ENCODE data around the gene COP1. TPM values are rescaled to one million over a fixed set of nuclear protein-coding genes. Genes with fewer than 3 reads are reported as not detected.

The COP1 gene
- total RNA-seq, 1 experiment from 2014 or later = 35.8 TPM

GRCh38 chr1:176187001-176187400, 20.1 kb downstream of the COP1 start:
- Histone ChIP-seq H3K4me1 (ENCODE audit: insufficient read depth, low read length, poor library complexity, severe bottlenecking) (no peaks in the 10 kb centered on the region), H3K27me3 (replicated peaks; ENCODE audit: insufficient read depth, low read depth, low read length, poor library complexity) (no peaks in the 10 kb centered on the region), H3K27ac (ENCODE audit: low read depth, low read length, poor library complexity, severe bottlenecking) (no peak overlapping the region), H3K4me3 (ENCODE audit: low read depth, low read length, poor library complexity, severe bottlenecking) (no peak overlapping the region), H3K9me3 (ENCODE audit: low read depth, low read length, poor library complexity, severe bottlenecking) (peaks cover 11% of the 10 kb centered on the region), H3K36me3 (ENCODE audit: insufficient read depth, low read length, poor library complexity, severe bottlenecking) (no peaks in the 10 kb centered on the region)
- no peak for TF ChIP-seq EZH2 (IDR thresholded peaks at IDR 0.05; ENCODE audit: borderline replicate concordance, low read depth, low read length, poor library complexity, severe bottlenecking)
- no peak for TF ChIP-seq CTCF (conservative IDR thresholded peaks at IDR 0.05; ENCODE audit: low read depth, low read length)
- ChIA-PET CTCF (no interaction called here), POLR2A (ENCODE audit: low non-redundant PET) (no interaction called here)
- no peak for DNase-seq (ENCODE audit: low spot score)
- BruUV-seq (replicated peaks) = no TSS peak
- intact Hi-C loops (cut with micrococcal nuclease; ENCODE audit: unreplicated experiment) = no loop called here

- TF ChIP-seq EZH2 (IDR thresholded peaks at IDR 0.05; ENCODE audit: borderline replicate concordance, low read depth, low read length, poor library complexity, severe bottlenecking) = no peak
- no peak for TF ChIP-seq CTCF (conservative IDR thresholded peaks at IDR 0.05; ENCODE audit: low read depth, low read length)
- ChIA-PET CTCF (no interaction called here), POLR2A (ENCODE audit: low non-redundant PET) (no interaction called here)
- intact Hi-C loops (cut with micrococcal nuclease; ENCODE audit: unreplicated experiment) = no loop called here
- Histone ChIP-seq H3K4me1 (ENCODE audit: insufficient read depth, low read length, poor library complexity, severe bottlenecking) (no peaks in the 10 kb centered on the region), H3K27ac (ENCODE audit: low read depth, low read length, poor library complexity, severe bottlenecking) (no peak overlapping the region), H3K9me3 (ENCODE audit: low read depth, low read length, poor library complexity, severe bottlenecking) (no peaks in the 10 kb centered on the region), H3K4me3 (ENCODE audit: low read depth, low read length, poor library complexity, severe bottlenecking) (no peak overlapping the region), H3K36me3 (ENCODE audit: insufficient read depth, low read length, poor library complexity, severe bottlenecking) (no peaks in the 10 kb centered on the region), H3K27me3 (replicated peaks; ENCODE audit: insufficient read depth, low read depth, low read length, poor library complexity) (no peaks in the 10 kb centered on the region)
- no peak for DNase-seq (ENCODE audit: low spot score)
- no TSS peak for BruUV-seq (replicated peaks)
Measured at GRCh38 chr1:176183618-176184017, 23.5 kb downstream of the COP1 start.

GRCh38 chr1:176178316-176178715, 28.8 kb downstream of the COP1 start:
- CTCF ChIA-PET = no interaction called here

More at GRCh38 chr1:176178316-176178715, 28.8 kb downstream of the COP1 start:
- DNase-seq (ENCODE audit: low spot score) = no peak
- Histone ChIP-seq H3K4me1 (ENCODE audit: insufficient read depth, low read length, poor library complexity, severe bottlenecking) (no peaks in the 10 kb centered on the region), H3K36me3 (ENCODE audit: insufficient read depth, low read length, poor library complexity, severe bottlenecking) (peaks cover 2% of the 10 kb centered on the region), H3K4me3 (ENCODE audit: low read depth, low read length, poor library complexity, severe bottlenecking) (no peak overlapping the region), H3K27me3 (replicated peaks; ENCODE audit: insufficient read depth, low read depth, low read length, poor library complexity) (no peaks in the 10 kb centered on the region), H3K9me3 (ENCODE audit: low read depth, low read length, poor library complexity, severe bottlenecking) (no peaks in the 10 kb centered on the region), H3K27ac (ENCODE audit: low read depth, low read length, poor library complexity, severe bottlenecking) (no peak overlapping the region)
- no TSS peak for BruUV-seq (replicated peaks)
- intact Hi-C loops (cut with micrococcal nuclease; ENCODE audit: unreplicated experiment) = no loop called here
- POLR2A ChIA-PET (ENCODE audit: low non-redundant PET) = no interaction called here
- TF ChIP-seq EZH2 (IDR thresholded peaks at IDR 0.05; ENCODE audit: borderline replicate concordance, low read depth, low read length, poor library complexity, severe bottlenecking) (no peak), CTCF (conservative IDR thresholded peaks at IDR 0.05; ENCODE audit: low read depth, low read length) (no peak)

Data from A673 (cell line).